ENCODE results near the gene PCGF2.

The PCGF2 gene

GRCh38 chr17:38761612-38762011 is 13.5 kb upstream of the PCGF2 start:
- peak; percentile 71 for TF ChIP-seq CTCF (IDR thresholded peaks at IDR 0.05; ENCODE audit: low read depth, low read length)
- TF ChIP-seq POLR2A (IDR thresholded peaks at IDR 0.05; ENCODE audit: extremely low read depth, insufficient read length), result no peak
- peak; percentile 71 for DNase-seq (ENCODE audit: low read depth)
- H3K4me3 ChIP-seq (ENCODE audit: low read depth, low read length), result no peak overlapping the region

GRCh38 chr17:38753071-38753506 is 5.0 kb upstream of the PCGF2 start:
- peak overlapping the region; percentile 96 for H3K4me3 ChIP-seq (ENCODE audit: low read depth, low read length)
- TF ChIP-seq POLR2A (IDR thresholded peaks at IDR 0.05; ENCODE audit: extremely low read depth, insufficient read length) (no peak), MAX (IDR thresholded peaks at IDR 0.05; ENCODE audit: low read depth, low read length) (no peak), MYC (IDR thresholded peaks at IDR 0.05; ENCODE audit: low read depth, low read length) (no peak), CTCF (IDR thresholded peaks at IDR 0.05; ENCODE audit: low read depth, low read length) (no peak)

GRCh38 chr17:38752308-38753070 is 4.4 kb upstream of the PCGF2 start, which contains the start of gene PSMB3:
Gene PSMB3, plus strand, starts transcription at chr17:38752741. Its CDS starts 86 bp downstream, at chr17:38752827.
- peak; percentile 100 for DNase-seq (ENCODE audit: low read depth)
- peak; percentile 76 for TF ChIP-seq POLR2A (IDR thresholded peaks at IDR 0.05; ENCODE audit: extremely low read depth, insufficient read length)
- peak; percentile 100 for TF ChIP-seq MAX (IDR thresholded peaks at IDR 0.05; ENCODE audit: low read depth, low read length)
- TF ChIP-seq MYC (IDR thresholded peaks at IDR 0.05; ENCODE audit: low read depth, low read length), result peak; percentile 98
- TF ChIP-seq CTCF (IDR thresholded peaks at IDR 0.05; ENCODE audit: low read depth, low read length), result no peak

More at GRCh38 chr17:38753071-38753506, 5.0 kb upstream of the PCGF2 start:
- no peak for DNase-seq (ENCODE audit: low read depth)

GRCh38 chr17:38751808-38752307 is 3.7 kb upstream of the PCGF2 start:
- DNase-seq (ENCODE audit: low read depth), result peak; percentile 83
- H3K4me3 ChIP-seq (ENCODE audit: low read depth, low read length), result peak overlapping the region; percentile 96
- TF ChIP-seq CTCF (IDR thresholded peaks at IDR 0.05; ENCODE audit: low read depth, low read length), result no peak

More at GRCh38 chr17:38752308-38753070, 4.4 kb upstream of the PCGF2 start, which contains the start of gene PSMB3:
- H3K4me3 ChIP-seq (ENCODE audit: low read depth, low read length), result peak within 1 kb of the TSS; percentile 96

- H3K4me3 ChIP-seq (ENCODE audit: low read depth, low read length), result peak overlapping the region; percentile 96
- TF ChIP-seq MYC (IDR thresholded peaks at IDR 0.05; ENCODE audit: low read depth, low read length) (no peak; the same call in 1 of the 2 replicates), CTCF (IDR thresholded peaks at IDR 0.05; ENCODE audit: low read depth, low read length) (no peak), MAX (IDR thresholded peaks at IDR 0.05; ENCODE audit: low read depth, low read length) (0 out of 2 replicates have a peak, but pooled peaks have one; percentile 13), POLR2A (IDR thresholded peaks at IDR 0.05; ENCODE audit: extremely low read depth, insufficient read length) (no peak)
- DNase-seq (ENCODE audit: low read depth), result peak; percentile 52
These were observed 3.1 kb upstream of the PCGF2 start for GRCh38 chr17:38751144-38751807.
